GM12878 (cell line): Measurements from ENCODE around the gene NXPH2.

Experiments used
- EZH2 ChIP-seq: IDR thresholded peaks from 2 replicates; pipeline ENCODE4 v1.6.1; 2012; ENCODE audit warnings: low read depth, mild to moderate bottlenecking, control low read depth, inconsistent platforms, low read length, borderline replicate concordance; ENCODE audit not compliant: control insufficient read depth
- JUNB ChIP-seq: IDR thresholded peaks from 2 replicates; pipeline ENCODE4 v1.6.1; 2016; ENCODE audit warnings: antibody characterized with exemption, mild to moderate bottlenecking
- JUND ChIP-seq: IDR thresholded peaks from 2 replicates; pipeline ENCODE4 v1.6.1; 2012; ENCODE audit warnings: low read depth, mild to moderate bottlenecking, low read length, improper control_type of control experiment, moderate library complexity
- KDM1A ChIP-seq: fragments of 200-600 bp; sonication (generic); IDR thresholded peaks from 2 replicates; pipeline ENCODE4 v1.6.1; 2016; ENCODE audit warnings: borderline replicate concordance
- MYC ChIP-seq: IDR thresholded peaks from 2 replicates; pipeline ENCODE4 v1.6.1; 2011; ENCODE audit warnings: mild to moderate bottlenecking, low read length, moderate library complexity, inconsistent platforms; ENCODE audit not compliant: insufficient read depth, insufficient replicate concordance, insufficient read length, severe bottlenecking
- POLR2AphosphoS5 ChIP-seq: IDR thresholded peaks from 2 replicates; pipeline ENCODE4 v1.6.1; 2011; ENCODE audit warnings: mild to moderate bottlenecking, low read length, inconsistent platforms

- TF ChIP-seq JUND (no peak), JUNB (no peak), EZH2 (no peak), KDM1A (no peak), POLR2AphosphoS5 (no peak), MYC (no peak)
Observed at GRCh38 chr2:138767101-138767500, 13.1 kb downstream of the NXPH2 start.
